Tibial nerve (tissue), 4 donors: ENCODE results near the gene RLF. TPM values are rescaled to one million over a fixed set of nuclear protein-coding genes. Genes with fewer than 3 reads are reported as not detected.

ENCODE experiments used
- DNase-seq, 2 donors: peaks; one replicate each; pipeline ENCODE4 v3.0.0-alpha.2; 2019; ENCODE audit warnings: low spot score in 2 of 2
- H3K27ac ChIP-seq, 4 donors: fragments of 200-600 bp; sonication (generic) in 3 of 4; one replicate each; pipeline ENCODE4 v1.5.1; 2017 to 2019; ENCODE audit warnings: mild to moderate bottlenecking in 1 of 4
- H3K27me3 ChIP-seq, 2 donors: fragments of 200-600 bp; sonication (generic) in 1 of 2; one replicate each; pipeline versions ENCODE4 v1.5.1 to v1.6.0; 2017 to 2019
- H3K36me3 ChIP-seq, 3 donors: fragments of 200-600 bp; sonication (generic); one replicate each; pipeline ENCODE4 v1.5.1; 2018 to 2019
- H3K4me1 ChIP-seq, 4 donors: fragments of 200-600 bp; sonication (generic) in 3 of 4; one replicate each; pipeline ENCODE4 v1.5.1; 2017 to 2019
- H3K4me3 ChIP-seq, 4 donors: fragments of 200-600 bp; sonication (generic) in 3 of 4; one replicate each; pipeline ENCODE4 v1.5.1; 2017 to 2019; ENCODE audit warnings: mild to moderate bottlenecking in 1 of 4, moderate library complexity in 1 of 4
- H3K9me3 ChIP-seq, 4 donors: fragments of 200-600 bp; sonication (generic) in 3 of 4; one replicate each; pipeline ENCODE4 v1.5.1; 2017 to 2019
- EP300 ChIP-seq, 2 donors: sonication (generic); formaldehyde crosslinking; IDR thresholded peaks; one replicate each; pipeline ENCODE4 v1.6.1; 2017; ENCODE audit warnings: antibody characterized with exemption in 2 of 2, mild to moderate bottlenecking in 1 of 2
- POLR2A ChIP-seq, 2 donors: fragments of 450-650 bp; IDR thresholded peaks; one replicate each; pipeline ENCODE4 v1.6.1; 2017; ENCODE audit warnings: antibody characterized with exemption in 2 of 2, mild to moderate bottlenecking in 2 of 2, moderate library complexity in 2 of 2
- WGBS, 2 donors: methylation state at CpG; one replicate each; pipeline ENCODE4 v1.1.5; 2018; 5-methylcytosine and 5-hydroxymethylcytosine counted together
- small RNA-seq: library from RNA; depleted of rRNA; stranded (forward); fragments of <200 nt; gene quantifications from one replicate; pipeline ENCODE3, GENCODE V24; 2016
- total RNA-seq, 4 donors: library from RNA; depleted of rRNA; stranded (reverse); fragments of >200 nt; gene quantifications; one replicate each; pipeline ENCODE4 v1.1.0, GENCODE V29; 2016
- TF ChIP-seq, protein P1 (sequence below), 5 experiments: fragments of 200-600 bp in 3 of 5; fragments of 450-650 bp in 2 of 5; sonication (generic) in 3 of 5; IDR thresholded peaks; one replicate each; pipeline ENCODE4 v1.5.1; 2016 to 2019; ENCODE audit warnings: antibody characterized with exemption in 5 of 5, mild to moderate bottlenecking in 3 of 5, moderate library complexity in 2 of 5

Gene RLF
- total RNA-seq, 4 donors from 2014 or later: 20.1 to 23.5 (median 21.5) TPM

DNA sequence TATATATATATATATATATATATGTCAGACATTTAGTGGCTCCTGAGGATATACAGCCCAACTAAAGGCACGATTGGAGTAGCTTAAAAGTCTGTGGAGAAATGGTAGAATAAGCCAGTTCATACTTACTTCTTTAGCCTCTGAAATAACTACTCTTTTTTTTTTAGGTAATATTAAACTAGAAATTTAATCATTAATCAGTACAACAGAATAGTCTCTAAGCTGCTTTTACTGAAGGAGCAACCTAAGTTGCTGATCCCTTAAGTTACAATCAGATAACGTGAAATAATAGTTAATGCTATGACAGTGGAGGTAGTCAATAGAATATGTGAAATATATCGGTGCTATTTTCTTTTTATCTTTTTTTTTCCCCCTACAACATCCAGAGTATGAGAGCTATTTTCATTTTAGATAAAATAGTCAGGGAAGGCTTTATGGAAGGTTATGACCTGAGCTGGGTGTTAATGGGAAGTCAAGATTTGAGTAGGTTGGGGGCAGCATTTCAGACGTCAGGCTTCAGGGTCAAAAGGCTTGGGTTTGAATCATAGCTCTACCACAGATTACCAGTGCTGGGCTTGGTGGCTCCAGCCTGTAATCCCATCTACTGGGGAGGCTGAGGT, 112.5 kb downstream of the RLF start:
- Histone ChIP-seq H3K4me1 (no peaks in the 10 kb centered on the region), H3K9me3 (no peaks in the 10 kb centered on the region), H3K27ac (no peak overlapping the region), H3K27me3 (no peaks in the 10 kb centered on the region), H3K36me3 (peaks cover 6 to 87% (median 6%) of the 10 kb centered on the region in 3 donors), H3K4me3 (no peak overlapping the region)
- 73 to 79% methylated on average over 4 of the region's 4 CpGs for WGBS, 2 donors
- TF ChIP-seq POLR2A (IDR thresholded peaks at IDR 0.05) (no peak), EP300 (IDR thresholded peaks at IDR 0.05) (no peak)
- TF ChIP-seq, protein P1, sequence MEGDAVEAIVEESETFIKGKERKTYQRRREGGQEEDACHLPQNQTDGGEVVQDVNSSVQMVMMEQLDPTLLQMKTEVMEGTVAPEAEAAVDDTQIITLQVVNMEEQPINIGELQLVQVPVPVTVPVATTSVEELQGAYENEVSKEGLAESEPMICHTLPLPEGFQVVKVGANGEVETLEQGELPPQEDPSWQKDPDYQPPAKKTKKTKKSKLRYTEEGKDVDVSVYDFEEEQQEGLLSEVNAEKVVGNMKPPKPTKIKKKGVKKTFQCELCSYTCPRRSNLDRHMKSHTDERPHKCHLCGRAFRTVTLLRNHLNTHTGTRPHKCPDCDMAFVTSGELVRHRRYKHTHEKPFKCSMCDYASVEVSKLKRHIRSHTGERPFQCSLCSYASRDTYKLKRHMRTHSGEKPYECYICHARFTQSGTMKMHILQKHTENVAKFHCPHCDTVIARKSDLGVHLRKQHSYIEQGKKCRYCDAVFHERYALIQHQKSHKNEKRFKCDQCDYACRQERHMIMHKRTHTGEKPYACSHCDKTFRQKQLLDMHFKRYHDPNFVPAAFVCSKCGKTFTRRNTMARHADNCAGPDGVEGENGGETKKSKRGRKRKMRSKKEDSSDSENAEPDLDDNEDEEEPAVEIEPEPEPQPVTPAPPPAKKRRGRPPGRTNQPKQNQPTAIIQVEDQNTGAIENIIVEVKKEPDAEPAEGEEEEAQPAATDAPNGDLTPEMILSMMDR (IDR thresholded peaks at IDR 0.05): no peak
- DNase-seq: no peak

DNA sequence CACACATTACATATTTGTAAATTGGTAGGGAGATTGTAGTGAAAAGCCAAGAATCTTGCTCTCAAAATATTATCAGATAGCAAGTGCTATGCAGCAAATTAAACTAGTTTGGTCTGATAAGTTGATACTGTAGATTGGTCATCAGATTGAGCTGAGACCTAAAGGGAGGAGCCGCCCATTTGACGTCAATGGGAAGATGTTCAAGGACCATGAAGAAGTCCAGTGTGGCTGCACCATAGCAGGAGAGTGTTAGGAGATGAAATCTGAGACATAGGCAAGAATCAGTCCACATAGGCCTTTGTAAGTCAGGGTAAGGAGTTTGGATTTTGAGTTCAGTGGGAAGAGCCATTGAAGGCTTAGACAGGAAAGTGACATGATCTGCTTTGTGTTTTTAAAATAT, 113.1 kb downstream of the RLF start:
- TF ChIP-seq EP300 (IDR thresholded peaks at IDR 0.05) (no peak), POLR2A (IDR thresholded peaks at IDR 0.05) (no peak)
- TF ChIP-seq, protein P1 (IDR thresholded peaks at IDR 0.05): no peak
- Histone ChIP-seq H3K4me1 (no peaks in the 10 kb centered on the region), H3K9me3 (no peaks in the 10 kb centered on the region), H3K27me3 (no peaks in the 10 kb centered on the region), H3K27ac (no peak overlapping the region), H3K4me3 (no peak overlapping the region), H3K36me3 (peaks cover 5 to 85% (median 6%) of the 10 kb centered on the region in 3 donors)
- DNase-seq: no peak
- 95 to 98% methylated on average over 2 of the region's 2 CpGs for WGBS, 2 donors

DNA sequence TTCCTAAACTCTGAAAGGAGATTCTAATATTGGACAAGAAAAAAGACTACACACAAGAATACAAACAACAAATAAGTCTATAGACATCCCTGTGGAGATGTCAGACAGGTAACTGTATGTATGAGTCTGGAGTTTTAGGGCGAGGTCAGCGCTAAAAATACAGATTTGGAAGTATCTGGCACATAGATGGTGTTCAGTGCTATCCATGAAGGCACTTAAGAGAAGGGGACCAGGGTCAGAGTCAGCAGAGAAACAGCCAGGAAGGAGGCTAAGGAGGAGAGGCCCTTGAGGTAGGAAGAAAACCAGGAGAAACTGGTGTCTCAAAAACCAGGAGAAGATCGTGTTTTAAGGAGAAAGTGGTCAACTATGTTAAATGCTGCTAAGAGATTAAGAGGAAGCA, 114.9 kb downstream of the RLF start:
- Histone ChIP-seq H3K27ac (no peak overlapping the region), H3K27me3 (no peaks in the 10 kb centered on the region), H3K36me3 (peaks cover 0 to 85% (median 2%) of the 10 kb centered on the region in 3 donors), H3K4me3 (no peak overlapping the region), H3K9me3 (no peaks in the 10 kb centered on the region), H3K4me1 (no peaks in the 10 kb centered on the region)
- DNase-seq: no peak
- 93 to 94% methylated on average over 3 of the region's 3 CpGs for WGBS, 2 donors
- TF ChIP-seq EP300 (IDR thresholded peaks at IDR 0.05) (no peak), POLR2A (IDR thresholded peaks at IDR 0.05) (no peak)
- TF ChIP-seq, protein P1 (IDR thresholded peaks at IDR 0.05): no peak

DNA sequence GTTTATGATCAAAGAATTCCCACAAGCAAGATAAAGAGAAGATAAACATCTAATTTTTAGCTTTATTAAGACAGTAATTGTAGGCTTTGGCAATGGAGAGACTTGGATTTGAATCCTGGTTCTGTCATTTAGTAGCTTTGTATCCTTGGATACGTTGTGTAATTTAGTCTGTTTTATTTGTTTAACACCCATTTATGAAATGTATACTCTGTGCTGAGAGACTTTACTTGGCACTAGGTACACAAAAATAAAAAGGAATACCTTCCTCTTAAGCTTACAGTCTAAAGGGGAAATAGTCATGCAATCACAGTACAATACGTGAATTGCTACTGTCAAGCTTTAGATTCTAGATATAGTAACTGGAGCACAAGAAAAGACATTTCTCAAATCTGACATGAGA, 120.7 kb downstream of the RLF start:
- H3K9me3 ChIP-seq: no peaks in the 10 kb centered on the region
- DNase-seq: no peak
- H3K36me3 ChIP-seq: peaks cover 2 to 83% (median 5%) of the 10 kb centered on the region in 3 donors
- H3K4me3 ChIP-seq: no peak overlapping the region
- H3K4me1 ChIP-seq: no peaks in the 10 kb centered on the region
- H3K27me3 ChIP-seq: no peaks in the 10 kb centered on the region
- H3K27ac ChIP-seq: no peak overlapping the region
- no peak for TF ChIP-seq POLR2A (IDR thresholded peaks at IDR 0.05)
- TF ChIP-seq, protein P1 (IDR thresholded peaks at IDR 0.05): no peak
- 76 to 83% methylated on average over 2 of the region's 2 CpGs for WGBS, 2 donors

Small RNAs within 50 kb of the gene (small RNA-seq; reads per million reads assigned to genes)
- gene RNU6-1237P: not detected

Other genes with a start within 250 kb of the RLF start
- 10 to 100 TPM in 3 of 4 donors, 1 to 10 TPM in 1; 6.0 to 24.3 (median 18.1) TPM for gene MFSD2A, start 206.2 kb upstream of the RLF start, total RNA-seq
- 100 to 1,000 TPM; 210 to 281 (median 227) TPM for gene CAP1, start 120.7 kb upstream of the RLF start, total RNA-seq
- gene PPT1, start 64.1 kb upstream of the RLF start, total RNA-seq: 10 to 100 TPM; 52.8 to 88.5 (median 58.7) TPM
- gene TMCO2, start 86.5 kb downstream of the RLF start, total RNA-seq: not detected
- 10 to 100 TPM; 27.0 to 51.1 (median 32.1) TPM for gene ZMPSTE24, start 96.8 kb downstream of the RLF start, total RNA-seq
- gene COL9A2, start 155.9 kb downstream of the RLF start, total RNA-seq: 1 to 10 TPM; 3.3 to 8.8 (median 7.0) TPM
- gene SMAP2, start 212.3 kb downstream of the RLF start, total RNA-seq: 10 to 100 TPM; 36.7 to 55.2 (median 45.1) TPM